ENCODE measurements around the gene FTSJ1. TPM values are rescaled to one million over a fixed set of nuclear protein-coding genes. Genes with fewer than 3 reads are reported as not detected.
"Not testable (repeated sequence)": the region's sequence is repeated elsewhere in the genome, so short reads cannot be mapped to it uniquely, and the experiment has no call there.

Gene FTSJ1
- polyA plus RNA-seq, 5 donors: 34.2 to 44.6 (median 36.5) TPM

DNA sequence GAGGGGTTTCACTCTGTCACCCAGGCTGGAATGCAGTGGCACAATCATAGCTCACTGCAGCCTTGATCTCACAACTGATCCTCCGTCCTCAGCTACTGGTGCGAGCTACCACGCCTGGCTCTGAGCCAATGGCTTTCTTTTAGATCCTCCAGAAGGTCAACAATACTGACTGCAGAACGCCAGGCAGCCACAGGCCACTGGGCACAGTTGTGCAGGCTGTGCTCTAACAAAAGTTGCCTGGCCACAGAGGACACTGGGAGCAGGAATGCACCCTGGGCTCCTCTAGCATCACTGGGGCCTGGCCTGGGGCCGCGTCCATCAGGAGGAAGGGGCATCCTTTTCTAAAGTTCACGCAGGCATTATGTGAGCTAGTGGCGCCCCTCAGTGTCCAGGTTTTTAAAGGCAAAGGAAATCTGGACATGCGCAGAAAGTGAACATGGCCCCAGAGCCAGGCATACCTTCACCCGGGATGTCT lies 17.9 kb downstream of the FTSJ1 start:
- DNase-seq: no peak

DNA sequence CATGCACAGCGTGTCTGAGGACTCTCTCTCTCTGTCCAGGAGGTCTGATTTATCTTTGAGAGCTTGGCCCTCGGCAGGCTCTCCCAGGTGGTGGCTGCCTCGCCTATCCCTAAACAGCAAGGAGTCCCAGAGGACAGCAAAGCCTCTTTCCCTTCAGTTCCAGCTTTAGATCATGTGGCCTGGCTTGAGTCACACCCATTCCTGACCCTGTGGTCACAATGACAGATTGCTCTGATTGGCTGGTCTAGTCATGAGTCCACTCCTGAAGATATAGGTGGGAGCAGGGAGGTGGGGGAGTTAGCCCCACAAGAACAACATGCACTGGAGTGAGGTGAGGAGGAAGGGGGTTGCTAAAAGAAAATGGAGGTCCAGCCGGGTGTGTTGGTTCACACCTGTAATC lies 20.7 kb downstream of the FTSJ1 start:
- DNase-seq: no peak

DNA sequence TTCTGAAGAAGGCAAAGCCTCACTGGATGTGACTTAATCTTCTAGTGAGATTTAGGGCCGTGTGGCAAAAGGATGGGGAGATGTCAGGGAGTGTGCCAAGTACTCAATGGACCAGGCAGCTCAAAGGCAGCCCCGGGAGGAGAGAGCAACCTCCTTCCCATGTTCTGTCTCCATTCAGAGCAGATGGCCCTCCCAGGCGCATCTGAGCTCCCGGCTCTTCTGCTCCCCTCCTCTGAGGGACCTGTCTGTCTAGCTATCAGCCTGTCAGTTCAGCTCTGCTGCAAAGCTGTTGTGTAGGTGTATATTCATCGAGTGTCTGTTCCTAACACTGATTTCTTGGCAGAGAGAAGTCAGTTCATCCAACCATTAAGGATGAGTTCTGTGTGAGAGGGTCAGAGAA lies 21.9 kb downstream of the FTSJ1 start:
- DNase-seq: no peak

DNA sequence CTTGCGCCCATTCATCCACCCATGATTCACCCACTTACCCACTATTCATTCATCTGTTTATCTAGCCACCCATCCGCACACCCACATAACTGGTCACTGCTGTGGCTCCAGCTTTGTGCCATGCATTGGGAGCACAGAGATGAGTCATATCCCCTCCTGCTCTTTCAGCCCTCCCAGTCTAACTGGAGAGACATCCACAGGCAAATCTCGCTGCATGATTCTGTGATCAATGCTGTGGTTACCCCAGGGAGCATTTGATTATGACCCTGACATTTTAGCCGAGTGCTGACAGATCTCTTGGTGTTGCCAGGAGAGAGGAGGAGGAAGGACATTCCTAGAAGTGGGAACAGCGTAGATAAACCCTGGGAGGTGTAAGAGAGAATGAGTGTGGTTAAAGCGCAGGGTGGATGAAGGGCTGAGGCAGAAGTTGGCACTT lies 22.4 kb downstream of the FTSJ1 start:
- no peak for DNase-seq

DNA sequence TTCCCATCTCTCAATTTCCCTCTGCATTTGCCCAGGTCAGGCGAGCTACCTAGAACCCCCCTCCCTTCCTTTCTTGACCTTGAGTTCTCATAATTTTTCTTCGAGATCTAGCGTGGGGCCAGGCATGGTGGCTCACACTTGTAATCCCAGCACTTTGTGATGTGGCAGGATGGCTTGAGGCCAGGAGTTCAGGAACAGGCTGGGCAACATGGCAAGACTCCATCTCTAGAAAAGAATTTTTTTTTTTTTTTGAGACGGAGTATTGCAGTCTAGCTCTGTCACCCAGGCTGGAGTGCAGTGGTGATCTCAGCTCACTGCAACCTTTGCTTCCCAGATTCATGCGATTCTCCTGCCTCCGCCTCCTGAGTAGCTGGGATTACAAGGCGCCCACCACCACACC lies 28.3 kb downstream of the FTSJ1 start:
- DNase-seq: no peak

DNA sequence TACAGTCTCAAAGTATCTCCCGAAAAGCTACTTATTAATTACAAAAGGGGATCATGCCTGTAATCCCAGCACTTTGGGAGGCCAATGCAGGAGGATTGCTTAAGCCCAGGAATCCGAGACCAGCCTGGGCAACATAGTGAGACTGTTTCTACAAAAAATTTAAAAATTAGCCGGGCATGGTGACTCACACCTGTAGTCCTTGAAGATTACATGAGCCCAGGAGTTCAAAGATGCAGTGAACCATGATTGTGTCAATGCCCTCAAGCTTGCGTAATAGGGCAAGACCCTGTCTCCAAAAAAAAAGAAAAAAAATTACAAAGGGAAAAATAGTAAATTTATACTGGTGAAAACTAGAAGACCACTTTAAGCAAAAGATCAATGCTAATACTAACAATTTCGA lies 29.5 kb downstream of the FTSJ1 start:
- DNase-seq: no peak

DNA sequence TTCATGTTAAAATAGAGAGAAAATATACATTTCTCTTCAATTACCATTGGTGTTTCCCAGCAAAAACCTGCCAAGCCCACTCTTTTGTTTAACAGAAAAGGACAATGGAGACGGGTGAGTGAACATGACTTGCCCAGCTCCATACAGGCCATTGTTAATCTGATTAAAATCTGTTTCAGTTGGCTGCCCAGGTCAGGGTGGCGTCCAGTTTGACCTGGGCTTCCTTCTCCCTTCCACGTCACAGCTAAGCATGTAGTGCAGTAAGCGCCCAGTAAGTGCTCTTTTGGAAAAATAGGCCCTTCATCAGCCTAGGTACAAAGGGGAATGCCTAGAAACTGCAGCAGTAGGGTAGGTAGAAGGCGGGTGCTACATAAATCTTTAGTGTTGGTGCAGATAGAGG lies 31.2 kb downstream of the FTSJ1 start:
- no peak for DNase-seq

DNA sequence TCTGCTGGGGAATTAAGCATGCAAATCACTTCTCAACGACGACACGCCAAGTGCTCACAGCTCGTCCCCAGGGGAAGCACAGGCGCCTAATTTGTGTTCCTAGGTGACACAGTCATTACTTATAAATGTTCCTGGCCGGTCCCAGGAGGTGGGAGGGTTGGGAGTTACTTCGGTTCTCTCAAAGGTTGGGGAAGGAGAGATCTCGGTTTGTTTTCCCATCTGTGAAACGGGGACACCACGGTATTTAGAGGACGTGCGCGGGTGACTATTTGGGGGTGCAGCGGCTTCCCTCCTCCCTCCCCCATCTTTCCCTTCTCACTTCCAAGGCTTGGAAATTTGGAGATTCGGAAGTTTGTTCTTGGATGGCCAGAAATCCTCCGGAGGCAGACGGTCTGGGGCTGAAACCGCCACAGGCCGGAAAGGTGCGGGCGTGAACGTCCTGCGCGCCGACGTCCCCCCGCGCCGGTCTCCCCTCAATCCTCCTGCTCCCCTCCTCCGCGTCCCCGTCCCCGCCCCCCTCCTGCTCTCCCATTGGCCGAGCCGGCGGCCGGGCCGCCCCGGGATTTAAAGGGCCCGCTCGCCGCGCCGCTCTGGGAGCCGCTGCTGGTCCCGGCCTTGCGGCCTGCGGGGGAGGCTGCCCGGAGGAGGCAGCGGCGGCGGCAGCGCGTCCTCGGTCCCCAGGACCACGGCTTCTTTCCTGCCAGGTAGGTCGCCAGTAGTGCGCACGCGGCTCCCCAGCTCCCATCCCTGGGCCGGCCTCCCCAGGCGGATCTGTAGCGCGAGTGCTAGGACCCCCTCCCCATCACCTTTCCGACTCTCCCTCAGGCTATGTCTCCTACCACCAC lies 32.6 kb downstream of the FTSJ1 start, which contains the start of gene PORCN:
PORCN (plus strand) TSS at position 593 of the 845 bp plus-strand sequence. CDS start 829 bp downstream, outside the sequence.
- DNase-seq: peak; percentile 52 to 60

DNA sequence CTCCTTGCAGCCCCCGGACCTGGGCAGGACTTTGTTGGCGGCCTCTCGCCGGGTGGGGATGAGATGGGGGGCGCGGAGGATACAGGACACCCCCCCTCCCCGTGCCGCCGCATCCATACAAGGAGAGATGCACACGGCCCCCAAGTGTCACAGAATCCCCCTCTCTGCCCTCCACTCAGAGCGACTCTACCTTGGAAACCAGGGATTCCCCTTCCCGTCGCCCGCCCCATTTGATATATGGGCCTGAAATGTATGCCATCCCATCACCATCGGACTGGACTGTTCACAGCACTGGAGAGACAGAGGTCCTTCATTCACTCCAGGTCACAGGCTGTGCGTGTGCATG lies 33.2 kb downstream of the FTSJ1 start:
- no peak for DNase-seq

DNA sequence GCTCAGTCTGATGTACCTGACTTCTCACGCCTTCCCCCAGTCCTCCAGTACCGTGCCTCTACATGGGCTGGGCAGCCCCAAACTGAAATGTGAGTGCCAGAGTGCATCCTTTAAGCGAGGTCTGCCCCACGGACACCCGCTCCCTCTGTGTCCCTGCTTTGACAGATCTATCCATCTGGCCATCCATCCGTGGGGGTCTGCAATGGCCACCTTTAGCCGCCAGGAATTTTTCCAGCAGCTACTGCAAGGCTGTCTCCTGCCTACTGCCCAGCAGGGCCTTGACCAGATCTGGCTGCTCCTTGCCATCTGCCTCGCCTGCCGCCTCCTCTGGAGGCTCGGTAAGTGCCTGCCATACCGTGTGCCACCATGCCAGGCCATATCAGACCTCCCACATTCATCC lies 33.6 kb downstream of the FTSJ1 start:
- no peak for DNase-seq

DNA sequence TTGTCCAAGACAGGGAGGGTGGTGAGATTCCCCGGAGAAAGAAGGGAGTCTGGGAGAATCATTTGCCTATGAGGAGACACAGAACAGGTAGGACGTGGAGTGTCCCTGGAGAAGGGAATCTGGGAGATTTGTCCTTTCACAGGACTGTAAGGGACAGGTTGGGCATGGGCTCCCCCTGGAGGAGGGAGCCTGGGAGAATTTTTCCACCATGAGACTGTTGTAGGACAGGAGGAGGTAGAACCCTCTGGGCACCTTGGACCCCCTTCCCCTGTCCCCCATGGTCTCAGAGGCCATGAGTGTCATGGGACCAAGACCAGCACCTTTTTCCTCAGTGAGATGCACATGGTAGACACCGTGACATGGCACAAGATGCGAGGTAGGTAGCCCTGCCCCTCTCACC lies 35.6 kb downstream of the FTSJ1 start:
- no peak for DNase-seq

DNA sequence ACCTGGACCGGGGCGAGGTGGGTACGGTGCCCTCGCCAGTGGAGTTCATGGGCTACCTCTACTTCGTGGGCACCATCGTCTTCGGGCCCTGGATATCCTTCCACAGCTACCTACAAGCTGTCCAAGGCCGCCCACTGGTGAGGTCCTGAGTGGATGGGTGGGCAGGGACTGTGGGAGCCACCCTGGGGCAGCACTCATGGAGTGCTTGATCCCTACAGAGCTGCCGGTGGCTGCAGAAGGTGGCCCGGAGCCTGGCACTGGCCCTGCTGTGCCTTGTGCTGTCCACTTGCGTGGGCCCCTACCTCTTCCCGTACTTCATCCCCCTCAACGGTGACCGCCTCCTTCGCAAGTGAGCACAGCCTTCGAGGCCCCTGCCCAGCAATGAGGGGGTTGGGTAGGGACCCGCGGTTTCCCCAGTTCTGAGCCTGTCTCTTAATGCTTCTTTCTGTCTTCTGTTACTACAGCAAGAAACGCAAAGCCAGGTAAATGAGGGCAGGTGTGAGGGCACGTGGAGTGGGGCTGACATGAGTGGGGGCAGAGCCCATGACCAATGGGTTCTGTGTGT lies 36.5 kb downstream of the FTSJ1 start:
- DNase-seq: no peak

DNA sequence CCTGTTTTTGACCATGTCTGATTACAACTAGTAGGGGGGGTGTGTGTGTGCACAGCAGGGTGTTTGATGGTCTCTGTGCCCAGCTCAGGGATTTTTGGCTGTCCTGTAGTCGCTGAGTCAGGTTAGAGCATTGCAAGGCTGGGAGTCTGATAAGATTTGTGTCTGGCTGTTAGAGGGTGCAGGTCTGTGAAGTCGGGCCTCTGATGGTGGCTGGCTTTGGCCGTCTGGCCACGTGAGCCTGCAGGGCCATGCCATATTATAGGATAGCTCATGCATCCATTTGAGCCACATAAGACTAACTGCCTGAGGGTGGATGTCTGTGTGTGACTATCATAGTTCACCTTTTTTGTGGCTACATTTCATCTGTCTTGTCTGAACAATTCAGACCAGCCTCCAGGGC lies 37.7 kb downstream of the FTSJ1 start:
- no peak for DNase-seq

DNA sequence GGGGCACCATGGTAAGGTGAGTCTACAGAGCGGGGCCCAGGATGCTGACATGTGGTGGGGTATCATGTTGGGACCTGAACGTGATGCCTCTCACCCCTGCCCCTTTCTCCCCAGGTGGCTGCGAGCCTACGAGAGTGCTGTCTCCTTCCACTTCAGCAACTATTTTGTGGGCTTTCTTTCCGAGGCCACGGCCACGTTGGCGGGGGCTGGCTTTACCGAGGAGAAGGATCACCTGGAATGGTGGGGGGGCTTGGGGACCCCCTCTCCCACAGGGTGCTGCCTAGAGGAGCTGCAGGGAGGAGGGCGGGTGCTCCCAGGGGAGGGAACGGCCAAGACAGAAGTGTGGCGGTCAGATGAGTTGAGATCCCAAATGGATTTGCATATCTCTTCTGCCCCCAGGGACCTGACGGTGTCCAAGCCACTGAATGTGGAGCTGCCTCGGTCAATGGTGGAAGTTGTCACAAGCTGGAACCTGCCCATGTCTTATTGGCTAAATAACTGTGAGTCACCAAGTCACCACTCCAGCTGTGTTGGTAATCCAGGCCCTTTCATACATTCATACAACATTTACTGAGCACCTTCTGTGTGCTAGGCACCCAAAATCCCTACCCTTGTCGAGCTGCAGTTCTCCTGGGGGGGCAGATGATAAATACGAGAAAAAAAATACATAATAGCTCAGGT lies 38.3 kb downstream of the FTSJ1 start:
- no peak for DNase-seq

DNA sequence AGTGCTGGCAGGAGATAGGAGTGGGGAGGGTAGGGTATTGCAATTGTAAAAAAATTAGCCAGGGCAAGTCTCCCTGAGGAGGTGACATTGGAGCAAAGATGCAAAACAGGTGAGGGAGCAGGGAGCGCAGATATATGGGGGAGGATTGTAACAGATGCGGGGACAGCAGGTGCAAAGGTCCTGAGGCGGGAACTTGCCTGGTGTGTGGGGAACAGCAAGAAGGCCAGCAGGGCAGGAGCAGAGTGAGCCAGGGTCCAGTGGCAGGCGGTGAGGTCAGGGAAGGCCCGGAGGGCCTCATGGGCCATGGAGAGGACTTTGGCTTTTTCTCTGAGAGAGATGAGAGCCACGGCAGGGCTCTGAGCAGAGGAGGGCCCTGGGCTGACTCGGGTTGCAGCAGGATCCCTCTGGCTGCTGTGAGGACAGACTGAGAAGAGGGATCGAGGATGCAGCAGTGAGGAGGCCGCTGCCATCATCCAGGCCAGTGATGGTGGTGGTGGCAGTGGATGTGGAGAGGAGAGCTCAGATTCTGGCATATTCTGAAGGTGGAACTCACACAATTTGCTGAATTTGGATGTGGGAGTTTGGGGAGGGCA lies 39.0 kb downstream of the FTSJ1 start:
- no peak for DNase-seq

DNA sequence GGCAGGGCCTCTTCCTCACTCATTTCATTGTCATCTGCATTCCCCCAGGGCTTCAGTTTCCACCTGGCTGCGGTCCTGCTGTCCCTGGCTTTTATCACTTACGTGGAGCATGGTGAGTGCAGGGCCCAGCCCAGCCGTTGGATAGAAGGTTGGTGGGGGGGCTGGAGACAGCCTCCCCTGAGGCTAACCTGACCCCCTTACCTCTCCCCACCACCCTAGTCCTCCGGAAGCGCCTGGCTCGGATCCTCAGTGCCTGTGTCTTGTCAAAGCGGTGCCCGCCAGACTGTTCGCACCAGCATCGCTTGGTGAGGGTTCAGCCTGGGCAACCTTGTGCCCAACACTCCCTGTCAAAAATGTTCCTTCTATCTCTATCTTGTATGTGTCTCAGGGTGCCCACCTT lies 39.8 kb downstream of the FTSJ1 start:
- DNase-seq: no peak

DNA sequence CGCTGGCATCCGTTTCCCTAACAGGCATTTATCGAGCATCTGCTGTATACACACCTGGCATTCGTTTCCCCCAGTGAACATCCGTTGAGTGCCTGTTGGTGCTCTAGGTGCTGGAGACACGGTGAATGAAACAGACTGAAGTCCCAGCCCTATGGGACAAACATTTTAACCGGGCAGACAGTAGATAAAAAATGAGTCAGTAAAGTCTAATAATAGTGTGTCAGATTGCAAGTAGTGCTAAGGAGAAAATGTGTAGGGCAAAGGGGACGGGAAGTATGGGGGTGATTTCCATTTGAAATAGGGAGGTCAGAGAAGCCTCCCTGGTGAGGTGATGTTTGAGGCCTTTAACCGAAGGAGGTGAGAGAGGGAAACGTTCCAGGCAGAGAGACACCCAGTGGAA lies 40.3 kb downstream of the FTSJ1 start:
- no peak for DNase-seq

DNA sequence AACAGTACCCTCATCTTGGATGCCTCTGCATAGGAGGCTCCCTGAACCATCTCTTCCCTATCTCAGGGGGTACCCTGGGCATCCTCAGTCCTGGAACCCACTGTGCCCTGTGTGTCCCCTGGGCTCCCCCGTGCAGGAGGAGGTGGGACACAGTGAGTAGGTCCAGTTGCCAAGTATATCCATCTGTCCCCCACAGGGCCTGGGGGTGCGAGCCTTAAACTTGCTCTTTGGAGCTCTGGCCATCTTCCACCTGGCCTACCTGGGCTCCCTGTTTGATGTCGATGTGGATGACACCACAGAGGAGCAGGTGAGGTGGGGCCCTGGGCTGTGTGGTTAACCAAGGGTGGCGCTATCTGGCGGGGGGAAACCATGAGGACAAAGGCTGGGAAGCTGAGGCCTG lies 41.0 kb downstream of the FTSJ1 start:
- no peak for DNase-seq

DNA sequence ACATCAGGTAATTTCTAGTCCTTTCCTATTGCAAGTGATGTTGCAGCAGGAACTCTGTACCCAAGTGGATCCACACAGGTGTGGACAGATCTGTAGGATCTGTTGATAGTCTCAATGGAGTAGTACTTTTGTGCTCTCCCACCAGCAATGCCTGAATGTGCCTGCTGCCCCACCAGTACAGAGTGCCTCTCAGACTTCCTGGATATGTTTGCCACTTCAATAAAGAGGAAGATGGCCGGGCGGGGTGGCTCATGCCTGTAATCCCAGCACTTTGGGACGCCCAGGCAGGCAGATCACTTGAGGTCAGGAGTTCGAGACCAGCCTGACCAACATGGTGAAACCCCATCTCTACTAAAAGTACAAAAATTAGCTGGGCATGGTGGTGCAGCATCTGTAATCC lies 43.5 kb downstream of the FTSJ1 start:
- DNase-seq: not testable (repeated sequence)

DNA sequence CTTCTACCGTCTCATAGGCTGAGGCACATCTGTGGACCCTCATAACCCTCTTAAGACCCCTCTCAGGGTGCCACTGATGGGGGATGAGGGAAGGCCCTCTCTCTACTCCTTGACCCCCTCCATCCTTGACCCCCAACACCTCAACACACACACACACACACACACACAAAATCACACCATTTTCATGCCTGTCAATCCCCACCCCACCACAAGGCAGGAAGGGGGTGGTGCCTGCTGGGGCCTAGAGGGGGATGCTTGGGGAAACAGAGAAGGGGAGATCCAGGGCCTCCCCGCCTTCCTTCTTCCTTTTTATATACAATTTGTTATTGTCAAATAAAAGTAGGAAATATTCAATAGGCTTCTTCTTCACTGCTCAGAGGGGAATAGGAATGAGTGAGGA lies 44.5 kb downstream of the FTSJ1 start:
- no peak for DNase-seq

DNA sequence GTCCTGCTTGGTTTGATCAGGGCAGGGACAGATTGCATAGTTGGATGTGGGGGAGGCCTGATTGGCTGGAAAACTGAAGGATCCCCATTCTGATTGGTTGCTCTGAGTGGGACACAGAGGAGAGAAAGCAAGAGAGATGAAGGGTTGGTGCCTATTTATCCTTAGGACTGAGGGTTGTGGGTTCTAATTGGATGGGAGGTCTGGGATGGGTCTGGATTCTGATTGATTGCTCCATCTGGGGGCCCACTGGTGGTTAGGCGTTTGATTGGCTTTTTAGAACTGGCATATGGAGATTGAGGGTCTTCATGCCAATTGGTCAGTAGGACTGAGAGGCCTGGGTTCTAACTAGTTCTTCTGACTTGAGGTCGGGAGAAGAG lies 45.0 kb downstream of the FTSJ1 start:
- no peak for DNase-seq
